K562 (cell line): ENCODE data around the gene USP35. TPM values are rescaled to one million over a fixed set of nuclear protein-coding genes. Genes with fewer than 3 reads are reported as not detected.

Experiments
- ETS1 ChIP-seq: conservative IDR thresholded peaks from 2 replicates; pipeline ENCODE4 v1.6.1; 2011; ENCODE audit warnings: low read depth, mild to moderate bottlenecking, low read length; ENCODE audit not compliant: control insufficient read depth
- FOS ChIP-seq: IDR thresholded peaks from 3 replicates; pipeline ENCODE4 v1.6.1; 2011; ENCODE audit not compliant: insufficient read length; ENCODE audit errors: extremely low read depth
- MAFK ChIP-seq: IDR thresholded peaks from 2 replicates; pipeline ENCODE4 v1.6.1; 2011; ENCODE audit warnings: low read length, improper control_type of control experiment
- MGA ChIP-seq: fragments of 450-650 bp; IDR thresholded peaks from 2 replicates; pipeline ENCODE4 v1.6.1; 2016; ENCODE audit warnings: mild to moderate bottlenecking, moderate library complexity
- MYBL2 ChIP-seq, 2 experiments: fragments of 450-650 bp in 1 of 2; sonication (generic) in 1 of 2; formaldehyde crosslinking in 1 of 2; IDR thresholded peaks; 2 replicates each; pipeline versions ENCODE4 v1.6.1 to v1.8.1; 2017 to 2022; ENCODE audit warnings: borderline replicate concordance in 1 of 2, inconsistent platforms in 1 of 2, low read depth in 1 of 2, mild to moderate bottlenecking in 1 of 2, missing genetic modification reagents in 1 of 2, moderate library complexity in 1 of 2
- NBN ChIP-seq: fragments of 450-650 bp; IDR thresholded peaks from 2 replicates; pipeline ENCODE4 v1.6.1; 2016; ENCODE audit warnings: low read depth, mild to moderate bottlenecking
- NONO ChIP-seq, 2 experiments: fragments of 200-400 bp in 1 of 2; fragments of 450-650 bp in 1 of 2; formaldehyde crosslinking in 1 of 2; IDR thresholded peaks; 2 replicates each; pipeline ENCODE4 v1.6.1; 2017; ENCODE audit warnings: low read depth in 2 of 2, mild to moderate bottlenecking in 2 of 2, moderate library complexity in 2 of 2, low read length in 1 of 2
- SMARCC2 ChIP-seq: fragments of 450-650 bp; IDR thresholded peaks from 2 replicates; pipeline ENCODE4 v1.6.1; 2017; ENCODE audit warnings: antibody characterized with exemption, moderate library complexity, mild to moderate bottlenecking, low read depth
- TGIF2 ChIP-seq: sonication (generic); formaldehyde crosslinking; IDR thresholded peaks from 2 replicates; pipeline ENCODE4 v1.8.1; 2022; ENCODE audit warnings: mild to moderate bottlenecking, missing genetic modification reagents, moderate library complexity
- ZSCAN29 ChIP-seq: fragments of 450-650 bp; IDR thresholded peaks from 2 replicates; pipeline ENCODE4 v1.6.1; 2017
- polyA plus RNA-seq, 8 experiments: library from polyadenylated mRNA; depleted of rRNA in 4 of 8; stranded (reverse) in 5 of 8; unstranded in 3 of 8; fragments of >200 nt; fragmentation: Nextera tagmentation in 2 of 8; fragmentation: Illumina TruSeq in 1 of 8; extraction: Ambion mirVana in 2 of 8; extraction: Trizol in 1 of 8; gene quantifications; 2 replicates each; pipeline versions ENCODE4 v1.2.1 to v1.2.3, GENCODE V29; 2011 to 2014; ENCODE audit warnings: inconsistent platforms in 1 of 8, missing spikeins in 1 of 8
- total RNA-seq, 7 experiments: library from RNA; depleted of rRNA in 6 of 7; stranded (reverse); fragments of >200 nt in 6 of 7; fragmentation: Illumina TruSeq in 2 of 7; extraction: Trizol in 2 of 7; gene quantifications; 2 replicates each; pipeline versions ENCODE4 v1.2.1 to v1.2.3, GENCODE V29; 2011 to 2021; ENCODE audit warnings: low replicate concordance in 1 of 7
- TF ChIP-seq, protein P1 (sequence below): fragments of 450-650 bp; IDR thresholded peaks from 2 replicates; pipeline ENCODE4 v1.6.1; 2018; ENCODE audit not compliant: partially characterized antibody

Gene USP35
- total and polyA plus RNA-seq, 9 of the 15 experiments (the other 6 are each of a cell fraction or from before 2014, with no cell fraction given) = 0.01 to 4.8 (median 3.6) TPM

DNA sequence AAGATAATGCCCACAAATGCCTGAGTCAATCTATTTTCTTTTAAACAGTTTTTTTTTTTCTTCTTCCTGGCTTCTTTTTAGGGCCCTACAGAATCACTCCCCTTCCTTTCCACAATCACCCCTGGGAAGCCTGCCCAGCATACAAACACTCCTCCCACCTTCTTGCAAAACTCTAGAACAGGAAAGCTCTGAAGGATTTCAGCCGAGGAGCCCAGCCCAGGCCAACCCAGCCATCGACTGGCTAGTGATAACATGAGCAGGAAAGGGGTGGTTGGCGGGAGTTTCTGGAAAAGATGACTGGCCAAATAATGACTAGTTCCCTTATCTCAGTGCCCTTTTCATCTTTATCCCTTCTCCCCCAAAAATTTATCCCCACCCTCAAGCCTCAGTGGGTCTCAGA is 68.2 kb downstream of the USP35 start (continued):
- TF ChIP-seq MGA = peak; percentile 60; the same call in 1 of the 2 replicates
- TF ChIP-seq TGIF2 (CRISPR knock-in tag) = no peak
- no peak for TF ChIP-seq MYBL2 (IDR thresholded peaks at IDR 0.05; ENCODE audit: low read depth)
- no peak for TF ChIP-seq MYBL2 (CRISPR knock-in tag; IDR thresholded peaks at IDR 0.05; ENCODE audit: borderline replicate concordance)
- peak; percentile 17 for TF ChIP-seq FOS
- no peak for TF ChIP-seq ETS1
- TF ChIP-seq NONO (IDR thresholded peaks at IDR 0.05; ENCODE audit: low read depth in 2 of 2, low read length in 1 of 2) = 0 out of 4 replicates have a peak, but pooled peaks of 1 of the 2 experiments have one; percentile 29
- no peak for TF ChIP-seq ZSCAN29
- peak; percentile 24; the same call in 1 of the 2 replicates for TF ChIP-seq MAFK
- peak; percentile 78; the same call in 1 of the 2 replicates for TF ChIP-seq SMARCC2
- TF ChIP-seq NBN = no peak
- TF ChIP-seq, protein P1, sequence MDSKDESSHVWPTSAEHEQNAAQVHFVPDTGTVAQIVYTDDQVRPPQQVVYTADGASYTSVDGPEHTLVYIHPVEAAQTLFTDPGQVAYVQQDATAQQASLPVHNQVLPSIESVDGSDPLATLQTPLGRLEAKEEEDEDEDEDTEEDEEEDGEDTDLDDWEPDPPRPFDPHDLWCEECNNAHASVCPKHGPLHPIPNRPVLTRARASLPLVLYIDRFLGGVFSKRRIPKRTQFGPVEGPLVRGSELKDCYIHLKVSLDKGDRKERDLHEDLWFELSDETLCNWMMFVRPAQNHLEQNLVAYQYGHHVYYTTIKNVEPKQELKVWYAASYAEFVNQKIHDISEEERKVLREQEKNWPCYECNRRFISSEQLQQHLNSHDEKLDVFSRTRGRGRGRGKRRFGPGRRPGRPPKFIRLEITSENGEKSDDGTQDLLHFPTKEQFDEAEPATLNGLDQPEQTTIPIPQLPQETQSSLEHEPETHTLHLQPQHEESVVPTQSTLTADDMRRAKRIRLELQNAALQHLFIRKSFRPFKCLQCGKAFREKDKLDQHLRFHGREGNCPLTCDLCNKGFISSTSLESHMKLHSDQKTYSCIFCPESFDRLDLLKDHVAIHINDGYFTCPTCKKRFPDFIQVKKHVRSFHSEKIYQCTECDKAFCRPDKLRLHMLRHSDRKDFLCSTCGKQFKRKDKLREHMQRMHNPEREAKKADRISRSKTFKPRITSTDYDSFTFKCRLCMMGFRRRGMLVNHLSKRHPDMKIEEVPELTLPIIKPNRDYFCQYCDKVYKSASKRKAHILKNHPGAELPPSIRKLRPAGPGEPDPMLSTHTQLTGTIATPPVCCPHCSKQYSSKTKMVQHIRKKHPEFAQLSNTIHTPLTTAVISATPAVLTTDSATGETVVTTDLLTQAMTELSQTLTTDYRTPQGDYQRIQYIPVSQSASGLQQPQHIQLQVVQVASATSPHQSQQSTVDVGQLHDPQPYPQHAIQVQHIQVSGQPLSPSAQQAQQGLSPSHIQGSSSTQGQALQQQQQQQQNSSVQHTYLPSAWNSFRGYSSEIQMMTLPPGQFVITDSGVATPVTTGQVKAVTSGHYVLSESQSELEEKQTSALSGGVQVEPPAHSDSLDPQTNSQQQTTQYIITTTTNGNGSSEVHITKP = no peak
